Esophagus muscularis mucosa (tissue), 4 donors: Measurements from ENCODE around the gene SNAPC1. TPM values are rescaled to one million over a fixed set of nuclear protein-coding genes. Genes with fewer than 3 reads are reported as not detected.

ENCODE experiments used
- DNase-seq: peaks from one replicate; pipeline ENCODE4 v3.0.0-alpha.2; 2017; ENCODE audit errors: extremely low spot score
- H3K27ac ChIP-seq, 4 donors: fragments of 200-600 bp; sonication (generic); replicated peaks in 1 of 4; 1 replicate in 3 of 4; 2 replicates in 1 of 4; pipeline ENCODE4 v1.5.1; 2016 to 2019; ENCODE audit warnings: mild to moderate bottlenecking in 1 of 4
- H3K27me3 ChIP-seq, 4 donors: fragments of 200-600 bp; sonication (generic); one replicate each; pipeline versions ENCODE4 v1.5.1 to v1.6.0; 2016 to 2019
- H3K36me3 ChIP-seq, 4 donors: fragments of 200-600 bp; sonication (generic); one replicate each; pipeline ENCODE4 v1.5.1; 2016 to 2019
- H3K4me1 ChIP-seq, 4 donors: fragments of 200-600 bp; sonication (generic); one replicate each; pipeline ENCODE4 v1.5.1; 2016 to 2019
- H3K4me3 ChIP-seq, 4 donors: fragments of 200-600 bp; sonication (generic); 1 replicate in 2 of 4; 2 replicates in 2 of 4; pipeline ENCODE4 v1.5.1; 2016 to 2019; ENCODE audit warnings: mild to moderate bottlenecking in 4 of 4, moderate library complexity in 1 of 4
- H3K9me3 ChIP-seq, 4 donors: fragments of 200-600 bp; sonication (generic); 1 replicate in 3 of 4; 2 replicates in 1 of 4; pipeline ENCODE4 v1.5.1; 2016 to 2019
- EP300 ChIP-seq: sonication (generic); formaldehyde crosslinking; IDR thresholded peaks from one replicate; pipeline ENCODE4 v1.6.1; 2017; ENCODE audit warnings: antibody characterized with exemption
- POLR2A ChIP-seq: fragments of 450-650 bp; IDR thresholded peaks from one replicate; pipeline ENCODE4 v1.6.1; 2017; ENCODE audit warnings: antibody characterized with exemption, moderate library complexity, mild to moderate bottlenecking, low read depth
- POLR2AphosphoS5 ChIP-seq, 2 donors: sonication (generic); formaldehyde crosslinking; IDR thresholded peaks; one replicate each; pipeline ENCODE4 v1.6.1; 2017; ENCODE audit warnings: antibody characterized with exemption in 2 of 2
- WGBS: methylation state at CpG from one replicate; pipeline ENCODE4 v1.1.5; 2018; 5-methylcytosine and 5-hydroxymethylcytosine counted together
- intact Hi-C: fragments of 100-400 bp; cut with DNase I; formaldehyde crosslinking; loops from one replicate; pipeline ENCODE4 v1.15.1; 2023
- total RNA-seq, 4 donors: library from RNA; depleted of rRNA; stranded (reverse); fragments of >200 nt; gene quantifications; one replicate each; pipeline versions ENCODE4 v1.1.0 to v1.2.1, GENCODE V29; 2016
- TF ChIP-seq, protein P1 (sequence below), 3 experiments: fragments of 200-600 bp in 2 of 3; fragments of 450-650 bp in 1 of 3; sonication (generic) in 2 of 3; IDR thresholded peaks; one replicate each; pipeline ENCODE4 v1.5.1; 2017 to 2019; ENCODE audit warnings: antibody characterized with exemption in 3 of 3, mild to moderate bottlenecking in 2 of 3, moderate library complexity in 1 of 3

SNAPC1 gene
- total RNA-seq, 4 donors from 2014 or later: 4.7 to 8.0 (median 6.6) TPM

DNA sequence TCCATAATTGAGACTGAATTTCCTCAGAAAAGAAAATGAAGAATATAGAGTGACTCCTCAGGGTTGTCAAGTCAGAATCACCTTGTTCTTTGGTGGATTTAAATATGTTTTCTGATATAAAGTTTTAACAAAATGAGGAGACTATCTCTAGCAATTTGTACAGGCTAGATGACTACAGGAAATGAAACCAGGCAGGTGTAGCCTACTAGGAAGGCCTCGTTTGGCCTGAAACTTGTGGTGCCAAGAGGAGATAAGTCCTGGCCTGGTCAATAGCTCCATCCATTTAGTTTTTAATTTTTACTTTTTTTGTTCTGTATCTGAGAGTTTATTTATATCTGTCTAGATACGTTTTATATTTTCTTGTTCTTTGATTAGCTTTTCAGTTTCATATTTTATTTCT lies 41.5 kb downstream of the SNAPC1 start:
- Histone ChIP-seq H3K36me3 (peaks cover 0 to 4% (median 0%) of the 10 kb centered on the region in 4 donors), H3K27me3 (no peaks in the 10 kb centered on the region), H3K9me3 (no peaks in the 10 kb centered on the region), H3K4me1 (no peaks in the 10 kb centered on the region), H3K27ac (no peak overlapping the region), H3K4me3 (no peak overlapping the region)
- 64% methylated on average over 2 of the region's 2 CpGs for WGBS
- intact Hi-C loops: no loop called here
- no peak for DNase-seq
- TF ChIP-seq POLR2A: no peak
- TF ChIP-seq POLR2AphosphoS5 (IDR thresholded peaks at IDR 0.05): no peak
- no peak for TF ChIP-seq EP300
- TF ChIP-seq, protein P1, sequence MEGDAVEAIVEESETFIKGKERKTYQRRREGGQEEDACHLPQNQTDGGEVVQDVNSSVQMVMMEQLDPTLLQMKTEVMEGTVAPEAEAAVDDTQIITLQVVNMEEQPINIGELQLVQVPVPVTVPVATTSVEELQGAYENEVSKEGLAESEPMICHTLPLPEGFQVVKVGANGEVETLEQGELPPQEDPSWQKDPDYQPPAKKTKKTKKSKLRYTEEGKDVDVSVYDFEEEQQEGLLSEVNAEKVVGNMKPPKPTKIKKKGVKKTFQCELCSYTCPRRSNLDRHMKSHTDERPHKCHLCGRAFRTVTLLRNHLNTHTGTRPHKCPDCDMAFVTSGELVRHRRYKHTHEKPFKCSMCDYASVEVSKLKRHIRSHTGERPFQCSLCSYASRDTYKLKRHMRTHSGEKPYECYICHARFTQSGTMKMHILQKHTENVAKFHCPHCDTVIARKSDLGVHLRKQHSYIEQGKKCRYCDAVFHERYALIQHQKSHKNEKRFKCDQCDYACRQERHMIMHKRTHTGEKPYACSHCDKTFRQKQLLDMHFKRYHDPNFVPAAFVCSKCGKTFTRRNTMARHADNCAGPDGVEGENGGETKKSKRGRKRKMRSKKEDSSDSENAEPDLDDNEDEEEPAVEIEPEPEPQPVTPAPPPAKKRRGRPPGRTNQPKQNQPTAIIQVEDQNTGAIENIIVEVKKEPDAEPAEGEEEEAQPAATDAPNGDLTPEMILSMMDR (IDR thresholded peaks at IDR 0.05): no peak

DNA sequence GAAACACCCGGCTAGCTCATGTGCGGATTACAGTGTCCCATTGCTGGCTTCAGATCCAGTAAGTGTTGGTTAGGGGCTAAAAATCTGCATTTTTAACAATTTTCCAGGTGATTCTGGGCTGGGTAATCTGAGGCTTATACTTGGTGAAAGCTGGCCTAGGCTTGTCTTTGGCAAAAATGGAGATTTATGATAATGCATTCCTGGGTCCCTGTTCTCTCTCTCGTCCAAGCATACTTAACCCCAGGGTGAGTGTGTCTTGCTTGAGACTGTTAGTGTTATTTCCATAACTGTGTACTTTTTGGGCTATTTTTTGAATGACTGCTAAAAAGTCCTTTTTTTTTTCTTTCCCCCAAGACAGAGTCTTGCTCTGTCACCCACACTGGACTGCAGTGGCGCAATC lies 43.2 kb downstream of the SNAPC1 start:
- no peak for DNase-seq
- Histone ChIP-seq H3K4me1 (no peaks in the 10 kb centered on the region), H3K27me3 (no peaks in the 10 kb centered on the region), H3K27ac (no peak overlapping the region), H3K4me3 (no peak overlapping the region), H3K9me3 (no peaks in the 10 kb centered on the region), H3K36me3 (no peaks in the 10 kb centered on the region)
- 88% methylated on average over 4 of the region's 4 CpGs for WGBS
- TF ChIP-seq EP300 (no peak), POLR2AphosphoS5 (IDR thresholded peaks at IDR 0.05) (no peak), POLR2A (no peak)
- TF ChIP-seq, protein P1 (IDR thresholded peaks at IDR 0.05): no peak
- intact Hi-C loops: no loop called here

DNA sequence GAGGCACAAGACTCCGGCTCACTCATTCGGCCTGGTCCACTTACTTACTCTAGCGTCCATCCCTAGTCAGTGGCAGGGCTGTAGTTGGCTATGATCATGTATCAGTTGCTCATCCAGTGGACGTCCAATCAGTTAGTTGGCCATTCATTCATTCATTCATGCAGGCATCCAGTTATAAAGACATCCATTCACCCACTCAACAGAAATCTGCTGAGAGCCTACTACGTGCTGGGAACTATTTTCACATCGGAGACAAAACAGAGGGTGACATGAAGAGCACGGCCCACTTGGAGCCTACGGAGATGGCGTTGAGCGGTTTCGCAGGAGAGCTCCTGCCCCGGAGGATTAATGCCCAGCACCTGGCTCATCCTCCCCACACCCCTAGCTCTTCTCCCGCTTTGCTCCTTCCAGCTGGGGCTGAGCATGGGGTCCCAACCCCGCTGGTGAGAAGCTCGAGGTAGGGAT lies 49.7 kb downstream of the SNAPC1 start:
- Histone ChIP-seq H3K4me3 (peak overlapping the region; percentile 50 to 62 (median 54)), H3K27ac (no peak overlapping the region), H3K4me1 (peaks cover 6 to 14% (median 10%) of the 10 kb centered on the region in 4 donors), H3K36me3 (no peaks in the 10 kb centered on the region), H3K9me3 (peaks cover 0 to under 1% (median 0%) of the 10 kb centered on the region in 4 donors), H3K27me3 (peaks cover 0 to 32% (median 10%) of the 10 kb centered on the region in 4 donors)
- no peak for DNase-seq
- intact Hi-C loops: no loop called here
- TF ChIP-seq, protein P1 (IDR thresholded peaks at IDR 0.05): no peak
- no peak for TF ChIP-seq POLR2A
- TF ChIP-seq POLR2AphosphoS5 (IDR thresholded peaks at IDR 0.05): no peak
- no peak for TF ChIP-seq EP300
- 70% methylated on average over 15 of the region's 15 CpGs for WGBS

DNA sequence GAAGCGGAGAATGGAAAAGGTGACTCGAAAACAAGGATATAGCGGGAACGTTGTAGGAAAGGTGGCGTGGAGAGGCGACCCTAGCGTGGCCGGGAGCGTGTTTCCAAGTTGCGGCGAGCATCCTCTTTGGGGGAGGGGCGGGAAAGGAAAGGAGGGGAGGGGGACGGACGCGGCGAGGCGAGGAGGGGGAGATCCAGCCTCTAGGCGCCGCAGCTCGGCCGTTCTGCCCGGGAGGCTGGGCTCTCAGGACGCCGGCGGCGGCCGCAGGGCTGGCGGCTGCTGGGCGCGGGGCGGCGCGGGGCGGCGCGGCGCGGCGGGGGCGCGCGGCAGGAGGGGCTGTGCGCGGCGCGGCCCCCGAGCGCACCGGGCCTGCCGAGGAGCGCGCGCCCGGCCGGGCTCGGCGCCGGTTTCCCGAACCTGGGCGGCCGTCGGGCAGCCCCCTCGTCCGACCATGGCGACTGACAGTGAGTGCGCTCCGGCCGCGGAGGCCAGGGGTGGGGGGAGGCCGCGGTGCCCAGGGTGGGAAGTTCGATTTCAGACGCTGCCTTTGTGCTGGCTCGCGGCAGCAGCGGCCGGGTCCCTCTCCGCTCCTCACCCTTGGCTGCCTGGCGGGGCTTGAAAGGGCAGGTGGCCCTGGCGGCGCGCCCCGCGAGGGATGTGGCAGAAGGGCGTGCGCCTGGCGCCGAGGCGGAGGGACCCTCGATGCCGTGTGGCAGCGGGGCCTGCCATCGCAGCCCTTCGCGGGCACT lies 50.3 kb downstream of the SNAPC1 start, which contains the start of gene SYT16:
TSS of gene SYT16 (plus strand) at position 357 of the 749 bp plus-strand sequence.
- H3K27me3 ChIP-seq: peaks cover 0 to 35% (median 10%) of the 10 kb centered on the region in 4 donors

More for the DNA sequence above, 50.3 kb downstream of the SNAPC1 start, which contains the start of gene SYT16:
- intact Hi-C loops: no loop called here
- peaks cover 6 to 14% (median 10%) of the 10 kb centered on the region in 4 donors for H3K4me1 ChIP-seq
- peaks cover 0 to 7% (median 0%) of the 10 kb centered on the region in 4 donors for H3K9me3 ChIP-seq
- DNase-seq: no peak
- 2% methylated on average over 42 of the region's 95 CpGs for WGBS
- H3K4me3 ChIP-seq: peak within 1 kb of the TSS; percentile 50 to 62 (median 54)
- H3K36me3 ChIP-seq: no peaks in the 10 kb centered on the region
- no peak within 1 kb of the TSS for H3K27ac ChIP-seq
- no peak for TF ChIP-seq EP300
- TF ChIP-seq, protein P1 (IDR thresholded peaks at IDR 0.05): no peak
- no peak for TF ChIP-seq POLR2AphosphoS5 (IDR thresholded peaks at IDR 0.05)
- no peak for TF ChIP-seq POLR2A
